Measurements from ENCODE around the gene COL4A3. TPM values are rescaled to one million over a fixed set of nuclear protein-coding genes. Genes with fewer than 3 reads are reported as not detected.

Gene COL4A3
- total RNA-seq, 6 experiments from 2014 or later, result not detected

DNA sequence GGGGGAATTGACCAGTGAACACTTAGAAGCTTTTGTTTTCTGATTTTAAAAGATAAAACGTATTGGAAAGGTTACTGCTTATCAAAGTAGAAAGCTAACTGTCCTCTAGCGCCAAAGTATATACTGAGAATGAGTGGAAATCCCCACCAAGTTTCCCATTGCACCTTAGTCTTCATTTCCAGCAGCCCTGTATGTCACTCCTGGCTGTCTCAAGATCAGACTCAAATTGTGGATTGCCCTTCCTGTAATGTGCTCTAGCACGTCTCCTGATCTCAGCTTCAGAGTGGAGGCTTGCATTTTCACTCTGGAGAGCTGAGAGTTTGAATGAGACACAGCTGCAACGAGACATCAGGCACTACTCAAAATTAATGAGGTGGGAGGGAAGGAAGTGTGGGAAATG is 187.2 kb downstream of the COL4A3 start:
- Mint-ChIP-seq H3K27ac (no peak overlapping the region), H3K4me1 (ENCODE audit: low read depth) (no peaks in the 10 kb centered on the region), H3K9me3 (no peaks in the 10 kb centered on the region), H3K4me3 (no peak overlapping the region), H3K36me3 (ENCODE audit: low read depth) (peaks cover 14% of the 10 kb centered on the region), H3K27me3 (ENCODE audit: insufficient read depth) (no peaks in the 10 kb centered on the region)
- TF ChIP-seq, protein P1, sequence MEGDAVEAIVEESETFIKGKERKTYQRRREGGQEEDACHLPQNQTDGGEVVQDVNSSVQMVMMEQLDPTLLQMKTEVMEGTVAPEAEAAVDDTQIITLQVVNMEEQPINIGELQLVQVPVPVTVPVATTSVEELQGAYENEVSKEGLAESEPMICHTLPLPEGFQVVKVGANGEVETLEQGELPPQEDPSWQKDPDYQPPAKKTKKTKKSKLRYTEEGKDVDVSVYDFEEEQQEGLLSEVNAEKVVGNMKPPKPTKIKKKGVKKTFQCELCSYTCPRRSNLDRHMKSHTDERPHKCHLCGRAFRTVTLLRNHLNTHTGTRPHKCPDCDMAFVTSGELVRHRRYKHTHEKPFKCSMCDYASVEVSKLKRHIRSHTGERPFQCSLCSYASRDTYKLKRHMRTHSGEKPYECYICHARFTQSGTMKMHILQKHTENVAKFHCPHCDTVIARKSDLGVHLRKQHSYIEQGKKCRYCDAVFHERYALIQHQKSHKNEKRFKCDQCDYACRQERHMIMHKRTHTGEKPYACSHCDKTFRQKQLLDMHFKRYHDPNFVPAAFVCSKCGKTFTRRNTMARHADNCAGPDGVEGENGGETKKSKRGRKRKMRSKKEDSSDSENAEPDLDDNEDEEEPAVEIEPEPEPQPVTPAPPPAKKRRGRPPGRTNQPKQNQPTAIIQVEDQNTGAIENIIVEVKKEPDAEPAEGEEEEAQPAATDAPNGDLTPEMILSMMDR (IDR thresholded peaks at IDR 0.05), result no peak
- no peak for DNase-seq

DNA sequence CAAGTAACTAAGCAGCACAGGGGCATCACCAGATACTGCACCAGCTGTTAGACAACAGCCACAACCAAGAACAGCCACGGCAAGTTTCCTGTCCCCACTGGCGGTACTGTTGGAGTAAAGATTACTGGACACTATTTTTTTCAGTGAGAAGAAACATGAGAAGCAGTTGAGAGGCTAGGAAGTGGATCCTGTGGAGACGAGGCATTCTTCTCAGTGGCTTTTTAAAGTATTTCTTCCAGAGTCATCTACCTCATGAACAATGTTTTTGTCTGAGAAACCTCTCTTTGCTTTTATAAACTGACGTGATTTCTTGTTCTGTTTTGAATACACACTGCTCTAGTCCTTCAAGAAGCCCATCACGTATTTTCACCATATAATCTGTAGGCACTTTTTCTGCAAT is 195.9 kb downstream of the COL4A3 start:
- TF ChIP-seq, protein P1 (IDR thresholded peaks at IDR 0.05), result no peak
- Mint-ChIP-seq H3K27me3 (ENCODE audit: insufficient read depth) (no peaks in the 10 kb centered on the region), H3K9me3 (no peaks in the 10 kb centered on the region), H3K4me1 (ENCODE audit: low read depth) (peaks cover 6% of the 10 kb centered on the region; the same call in 1 of the 2 replicates), H3K27ac (no peak overlapping the region), H3K4me3 (no peak overlapping the region), H3K36me3 (ENCODE audit: low read depth) (peaks cover 7% of the 10 kb centered on the region; the same call in 1 of the 2 replicates)
- no peak for DNase-seq

DNA sequence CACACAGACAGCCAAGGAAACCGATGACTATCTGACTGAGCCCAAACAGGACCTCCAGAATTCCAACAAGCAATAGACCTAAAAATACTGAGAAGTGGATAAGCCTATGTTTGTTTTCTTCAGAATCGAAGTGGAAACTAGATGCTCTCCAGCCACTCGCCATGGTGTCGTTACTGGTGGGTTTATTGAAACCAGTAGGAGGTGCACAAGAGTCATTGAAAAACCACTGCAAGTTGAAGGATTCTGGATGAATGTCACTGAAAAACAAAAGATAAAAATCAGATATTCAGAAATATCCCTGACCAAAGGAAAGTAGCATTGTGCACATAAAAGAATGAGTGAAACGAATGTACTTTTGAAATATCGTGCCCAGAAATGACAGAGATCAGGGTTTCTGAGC is 199.3 kb downstream of the COL4A3 start:
- no peaks in the 10 kb centered on the region; the same call in 1 of the 2 replicates for H3K27me3 Mint-ChIP-seq (ENCODE audit: insufficient read depth)
- TF ChIP-seq, protein P1 (IDR thresholded peaks at IDR 0.05), result peak; percentile 63
- no peak overlapping the region for H3K4me3 Mint-ChIP-seq
- peaks cover 29% of the 10 kb centered on the region for H3K4me1 Mint-ChIP-seq (ENCODE audit: low read depth)
- H3K27ac Mint-ChIP-seq, result no peak overlapping the region
- no peaks in the 10 kb centered on the region for H3K36me3 Mint-ChIP-seq (ENCODE audit: low read depth)
- no peak for DNase-seq
- H3K9me3 Mint-ChIP-seq, result no peaks in the 10 kb centered on the region

Other genes with a start within 250 kb of the COL4A3 start
- under 1 TPM in 3 of 6 experiments, not detected in 3; 0.02 to 0.11 (median 0.03) TPM for gene COL4A4, start 419 bp upstream of the COL4A3 start, total RNA-seq (2021; fragmentation: NEBNext Ultra II Directional; extraction: Animal tissue kit (Norgen Biotek cat#: 25700))
- gene MFF, start 160.6 kb downstream of the COL4A3 start, total RNA-seq (2021; fragmentation: NEBNext Ultra II Directional; extraction: Animal tissue kit (Norgen Biotek cat#: 25700)), result 10 to 100 TPM; 53.7 to 75.0 (median 65.6) TPM
- gene TM4SF20, start 214.7 kb downstream of the COL4A3 start, total RNA-seq (2021; fragmentation: NEBNext Ultra II Directional; extraction: Animal tissue kit (Norgen Biotek cat#: 25700)), result under 1 TPM; 0.09 to 0.34 (median 0.22) TPM
- not detected for gene SCYGR1, start 223.3 kb downstream of the COL4A3 start, total RNA-seq (2021; fragmentation: NEBNext Ultra II Directional; extraction: Animal tissue kit (Norgen Biotek cat#: 25700))

All from HFFc6 (cell line).